Measurements from ENCODE around the gene TBC1D4.
"Not testable (repeated sequence)": the region's sequence is repeated elsewhere in the genome, so short reads cannot be mapped to it uniquely, and the experiment has no call there.

Gene TBC1D4

GRCh38 chr13:75455962-75456361, 26.0 kb downstream of the TBC1D4 start:
- no peak for DNase-seq

GRCh38 chr13:75454497-75454896, 27.5 kb downstream of the TBC1D4 start:
- no peak for DNase-seq

DNA sequence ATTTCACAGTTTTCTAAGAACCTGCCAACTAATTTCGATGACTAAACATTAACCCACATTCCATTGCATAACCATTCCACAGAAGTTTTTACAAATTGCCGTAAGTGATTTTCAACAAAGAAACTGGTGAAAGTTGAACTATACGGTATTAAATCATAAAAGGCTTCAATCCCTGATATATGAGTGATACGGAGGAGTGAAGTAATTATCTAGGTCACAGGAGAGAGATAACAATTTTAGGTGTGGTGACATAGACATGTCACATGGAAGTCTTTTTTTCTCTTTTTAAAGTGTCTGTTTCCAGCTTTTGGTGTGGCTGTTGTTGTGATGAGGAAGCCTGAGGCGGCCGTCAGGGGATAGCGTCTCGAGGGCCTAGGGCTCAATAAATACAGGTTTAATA, 29.4 kb downstream of the TBC1D4 start:
- DNase-seq, result peak in 1 of 51 donors; percentile 7

GRCh38 chr13:75447493-75447892, 34.5 kb downstream of the TBC1D4 start:
- no peak for DNase-seq

- DNase-seq, result no peak
Measured at GRCh38 chr13:75446874-75447273, 35.1 kb downstream of the TBC1D4 start.

GRCh38 chr13:75445717-75446499, 36.1 kb downstream of the TBC1D4 start:
- DNase-seq, result no peak

- DNase-seq, result no peak
Measured at GRCh38 chr13:75444016-75444415, 38.0 kb downstream of the TBC1D4 start.

DNA sequence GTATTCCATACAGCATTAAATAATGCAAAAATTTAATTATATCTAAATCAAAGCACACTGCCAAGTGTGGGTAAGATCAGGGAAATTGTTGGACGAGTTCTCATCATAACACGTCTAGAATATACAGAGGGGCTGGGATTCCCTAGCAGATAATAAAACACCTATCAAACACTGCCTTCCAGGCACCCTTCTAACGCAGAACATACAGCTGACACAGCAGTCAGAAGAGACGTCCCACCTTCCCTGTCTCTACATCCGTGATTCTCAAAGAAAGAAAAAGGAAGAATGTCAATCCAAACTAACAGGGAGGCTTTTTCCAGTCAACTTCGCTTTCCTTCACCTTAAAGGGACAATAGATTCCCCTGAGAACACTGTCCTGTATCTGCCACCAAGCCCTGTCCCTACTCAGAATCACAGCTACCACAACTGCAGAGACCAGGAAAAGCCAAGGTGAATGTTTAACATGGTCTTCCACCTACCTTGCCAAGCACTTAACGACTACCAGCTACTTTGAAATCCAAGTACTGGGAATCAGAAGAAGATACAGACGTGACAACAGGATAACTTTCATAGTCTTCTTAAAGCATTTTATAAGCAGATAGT, 38.5 kb downstream of the TBC1D4 start:
- DNase-seq, result no peak

- no peak for DNase-seq
Measured at GRCh38 chr13:75442736-75443234, 39.2 kb downstream of the TBC1D4 start.

DNA sequence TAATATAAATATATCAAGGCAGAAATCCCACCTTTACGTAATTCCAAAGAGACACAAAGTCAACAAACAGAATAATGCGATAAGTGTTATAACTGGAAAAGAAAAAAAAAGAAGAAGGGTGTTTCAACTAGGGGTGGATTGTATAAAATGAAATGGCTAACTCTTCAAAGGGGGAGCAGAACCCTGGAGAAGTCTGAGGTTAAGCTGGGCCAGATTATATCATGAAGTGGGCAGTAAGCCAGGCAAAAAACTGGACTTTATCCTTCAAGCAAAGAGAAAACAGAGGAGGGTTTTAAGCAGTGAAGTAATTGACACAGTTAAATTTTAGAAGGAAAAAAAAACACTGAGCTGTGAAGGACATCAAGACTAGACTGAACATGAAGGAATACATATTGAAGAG, 41.9 kb downstream of the TBC1D4 start:
- DNase-seq, result no peak

GRCh38 chr13:75437582-75438318, 44.2 kb downstream of the TBC1D4 start:
- DNase-seq, result no peak

DNA sequence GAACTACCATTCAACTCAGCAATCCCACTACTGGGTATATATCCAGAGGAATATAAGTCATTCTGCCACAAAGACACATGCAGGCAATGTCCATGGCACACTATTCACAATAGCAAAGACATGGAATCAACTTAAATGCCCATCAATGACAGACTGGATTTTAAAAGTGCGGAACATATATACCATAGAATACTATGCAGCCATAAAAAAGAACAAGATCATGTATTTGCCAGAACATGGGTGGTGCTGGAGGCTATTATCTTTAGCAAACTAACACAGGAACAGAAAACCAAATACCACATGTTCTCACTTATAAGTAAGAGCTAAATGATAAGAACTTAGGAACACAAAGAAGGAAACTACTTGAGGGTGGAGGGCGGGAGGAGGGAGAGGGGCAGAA, 47.8 kb downstream of the TBC1D4 start:
- DNase-seq, result not testable (repeated sequence)

- DNase-seq, result no peak
Measured at GRCh38 chr13:75432811-75433244, 49.1 kb downstream of the TBC1D4 start.

- no peak for DNase-seq
Measured at GRCh38 chr13:75432045-75432444, 49.9 kb downstream of the TBC1D4 start.

GRCh38 chr13:75430436-75431209, 51.3 kb downstream of the TBC1D4 start:
- DNase-seq, result no peak

- DNase-seq, result no peak
Measured at GRCh38 chr13:75426421-75426820, 55.5 kb downstream of the TBC1D4 start.

DNA sequence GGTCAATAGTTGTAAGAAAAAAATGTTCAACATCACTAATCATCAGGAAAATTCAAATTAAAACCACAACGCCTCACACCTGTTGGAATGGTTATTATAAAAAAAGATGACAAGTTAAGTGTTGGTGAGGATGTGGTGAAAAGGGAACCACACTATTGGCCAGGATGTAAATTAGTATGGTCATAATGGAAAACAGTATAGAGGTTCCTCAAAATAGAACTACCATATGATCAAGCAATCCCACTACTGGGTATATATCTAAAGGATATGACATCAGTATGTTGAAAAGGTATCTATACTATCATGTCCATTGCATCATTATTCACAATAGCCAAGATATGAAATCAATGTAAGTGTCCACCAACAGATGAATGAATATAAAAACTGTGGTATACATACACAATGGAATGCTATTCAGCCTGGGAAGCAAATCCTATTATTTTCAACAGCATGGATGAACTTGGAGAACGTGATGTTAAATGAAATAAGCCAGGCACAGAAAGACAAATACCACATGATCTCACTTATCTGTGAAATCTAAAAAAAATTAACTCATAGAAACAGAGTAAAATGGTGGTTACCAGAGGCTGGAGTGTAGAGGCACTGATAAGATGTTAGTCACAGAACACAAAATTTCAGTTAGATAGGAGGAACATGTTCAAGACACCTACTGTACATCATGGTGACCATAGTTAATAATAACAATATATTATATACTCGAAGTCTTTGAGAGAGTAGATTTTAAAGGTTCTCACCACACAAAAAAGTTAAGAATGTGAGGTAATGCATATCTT, 56.6 kb downstream of the TBC1D4 start:
- no peak for DNase-seq

DNA sequence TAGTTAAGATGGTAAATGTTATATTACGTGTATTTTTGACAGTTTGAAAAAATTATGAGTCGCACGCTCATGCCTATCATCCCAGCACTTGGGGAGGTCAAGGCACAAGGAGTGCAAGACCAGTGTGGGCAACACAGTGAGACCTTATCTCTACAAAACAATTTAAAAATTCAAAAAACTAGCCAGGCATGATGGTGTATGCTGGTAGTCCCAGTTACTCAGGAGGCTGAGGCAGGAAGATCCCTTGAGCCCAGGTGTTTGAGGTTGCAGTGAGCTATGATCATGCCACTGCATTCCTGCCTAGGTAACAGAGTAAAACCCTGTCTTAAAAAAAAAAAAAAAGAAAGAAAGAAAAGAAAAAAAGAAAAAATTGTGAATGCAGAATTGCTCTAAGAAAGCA, 58.0 kb downstream of the TBC1D4 start:
- DNase-seq, result no peak

DNA sequence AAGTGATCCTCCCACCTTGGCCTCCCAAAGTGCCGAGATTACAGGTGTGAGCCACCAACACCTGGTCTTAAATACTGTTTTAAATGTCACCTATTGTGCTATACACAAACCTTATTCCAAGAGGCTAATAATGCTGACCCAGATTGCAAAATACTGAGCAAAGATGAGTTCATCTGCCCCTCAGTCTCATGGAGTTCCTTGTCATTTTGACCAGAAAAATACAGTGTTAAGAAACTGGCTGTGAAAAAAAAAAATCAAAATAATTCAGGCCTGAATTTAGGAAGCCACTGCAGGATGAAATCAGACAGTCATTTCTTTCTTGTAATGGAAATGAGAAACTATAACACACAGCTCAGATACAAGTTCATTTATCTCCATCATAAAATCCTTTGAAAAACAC, 59.9 kb downstream of the TBC1D4 start:
- no peak for DNase-seq

DNA sequence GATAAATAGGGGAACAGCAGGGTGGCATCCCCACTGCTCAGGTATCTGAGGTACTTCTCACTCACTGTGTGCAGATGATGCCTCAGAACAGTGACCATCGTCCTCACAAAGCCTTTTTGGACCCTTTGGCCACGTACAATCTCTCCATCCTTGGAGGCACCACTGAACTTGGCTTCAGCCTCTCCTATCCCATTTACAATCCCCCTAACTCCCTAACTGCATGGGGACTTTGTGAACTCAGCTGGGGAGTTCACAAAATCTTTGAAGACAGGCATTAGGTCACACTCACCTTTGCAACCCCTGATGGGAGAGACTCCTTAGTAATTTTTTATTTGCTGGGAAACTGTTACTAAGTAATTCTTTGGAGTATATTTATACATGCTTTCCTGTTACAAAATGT, 60.8 kb downstream of the TBC1D4 start:
- no peak for DNase-seq

DNA sequence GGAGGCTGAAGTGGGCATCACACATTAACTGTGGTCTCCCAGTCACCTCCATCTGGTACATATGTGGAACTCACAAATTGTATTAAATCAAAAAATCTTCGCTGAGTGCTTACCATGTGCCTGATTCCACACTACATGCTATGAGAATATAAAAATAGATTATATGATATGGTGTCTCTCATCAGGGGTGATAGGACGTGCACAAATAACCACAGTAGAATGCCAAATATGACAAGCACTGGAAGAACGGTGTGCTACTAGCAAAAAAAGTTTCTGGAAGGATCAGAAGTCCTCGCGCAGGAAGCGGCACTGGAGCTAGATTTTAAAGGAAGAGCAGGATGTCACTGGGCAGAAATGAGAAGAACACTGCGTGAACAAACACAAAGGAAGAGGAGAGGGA, 62.3 kb downstream of the TBC1D4 start:
- no peak for DNase-seq

All from hypothalamus (tissue), 51 donors.